SKM-1 (cell line): ENCODE measurements around the gene RALGPS1.

Source experiments
- DNase-seq: peaks from one replicate; lab custom pipeline; 2025; ENCODE audit not compliant: unreplicated experiment; lab: John Stamatoyannopoulos, UW

The RALGPS1 gene

GRCh38 chr9:127092041-127092608 lies 177.5 kb downstream of the RALGPS1 start:
- no peak for DNase-seq

GRCh38 chr9:127093319-127094020 lies 178.9 kb downstream of the RALGPS1 start:
- no peak for DNase-seq

- DNase-seq, result no peak
Observed at GRCh38 chr9:127095411-127095810, 180.8 kb downstream of the RALGPS1 start.

GRCh38 chr9:127096208-127096607 lies 181.6 kb downstream of the RALGPS1 start:
- DNase-seq, result no peak

- DNase-seq, result no peak
Observed at GRCh38 chr9:127097683-127098082, 183.1 kb downstream of the RALGPS1 start.

- no peak for DNase-seq
Observed at GRCh38 chr9:127098916-127099553, 184.5 kb downstream of the RALGPS1 start.

- no peak for DNase-seq
Observed at GRCh38 chr9:127099664-127100063, 185.1 kb downstream of the RALGPS1 start.

GRCh38 chr9:127102176-127102575 lies 187.6 kb downstream of the RALGPS1 start:
- DNase-seq, result no peak

- DNase-seq, result no peak
Observed at GRCh38 chr9:127102788-127103187, 188.2 kb downstream of the RALGPS1 start.

- DNase-seq, result no peak
Observed at GRCh38 chr9:127104581-127105311, 190.2 kb downstream of the RALGPS1 start.

GRCh38 chr9:127105805-127106465 lies 191.4 kb downstream of the RALGPS1 start:
- DNase-seq, result no peak

GRCh38 chr9:127106466-127106855 lies 191.9 kb downstream of the RALGPS1 start:
- DNase-seq, result no peak

GRCh38 chr9:127107171-127107928 lies 192.8 kb downstream of the RALGPS1 start:
- DNase-seq, result no peak

- DNase-seq, result no peak
Observed at GRCh38 chr9:127107929-127108876, 193.6 kb downstream of the RALGPS1 start.

GRCh38 chr9:127109212-127109711 lies 194.7 kb downstream of the RALGPS1 start:
- DNase-seq, result no peak

GRCh38 chr9:127112056-127112455 lies 197.5 kb downstream of the RALGPS1 start:
- DNase-seq, result no peak

- DNase-seq, result no peak
Observed at GRCh38 chr9:127112735-127113161, 198.2 kb downstream of the RALGPS1 start.

GRCh38 chr9:127113191-127113972 lies 198.8 kb downstream of the RALGPS1 start:
- DNase-seq, result no peak
